HL-60/S4 treated with retinoic acid at 250 ng/mL for 4 days and 3 days (cell line): ENCODE measurements around the gene ZNF827.
"Not testable (repeated sequence)": the region's sequence is repeated elsewhere in the genome, so short reads cannot be mapped to it uniquely, and the experiment has no call there.

Experiments used
- in situ Hi-C: fragments of 300-500 bp; cut with MboI; formaldehyde crosslinking; loops from 2 replicates; pipeline ENCODE4 v1.7.0; 2022; ENCODE audit warnings: low sequenced_read_pairs

ZNF827 gene

DNA sequence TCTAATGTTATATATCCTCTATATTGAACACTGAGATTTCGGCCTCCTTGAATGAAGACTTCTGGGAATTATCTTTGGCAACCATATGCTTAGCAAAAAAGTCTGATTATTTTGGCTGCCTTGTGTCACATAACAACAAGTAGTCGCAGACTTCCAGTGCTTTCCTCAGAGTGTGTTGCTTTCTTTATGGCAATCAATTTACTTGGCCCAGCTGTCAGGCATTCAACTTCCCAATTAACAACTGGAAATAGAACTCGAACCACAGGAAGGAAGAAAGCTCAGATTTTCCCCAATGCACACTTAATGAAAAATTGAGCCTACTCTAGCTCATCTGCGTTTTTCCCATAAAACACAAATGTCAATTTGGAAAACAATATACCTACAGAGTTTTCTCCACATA is 71.6 kb downstream of the ZNF827 start:
- in situ Hi-C loops, result no loop called here

- in situ Hi-C loops, result no loop called here
Measured at GRCh38 chr4:145865274-145865941, 73.2 kb downstream of the ZNF827 start.

- in situ Hi-C loops, result no loop called here
Measured at GRCh38 chr4:145863191-145863590, 75.4 kb downstream of the ZNF827 start.

- in situ Hi-C loops, result no loop called here
Measured at GRCh38 chr4:145861336-145862318, 77.0 kb downstream of the ZNF827 start.

DNA sequence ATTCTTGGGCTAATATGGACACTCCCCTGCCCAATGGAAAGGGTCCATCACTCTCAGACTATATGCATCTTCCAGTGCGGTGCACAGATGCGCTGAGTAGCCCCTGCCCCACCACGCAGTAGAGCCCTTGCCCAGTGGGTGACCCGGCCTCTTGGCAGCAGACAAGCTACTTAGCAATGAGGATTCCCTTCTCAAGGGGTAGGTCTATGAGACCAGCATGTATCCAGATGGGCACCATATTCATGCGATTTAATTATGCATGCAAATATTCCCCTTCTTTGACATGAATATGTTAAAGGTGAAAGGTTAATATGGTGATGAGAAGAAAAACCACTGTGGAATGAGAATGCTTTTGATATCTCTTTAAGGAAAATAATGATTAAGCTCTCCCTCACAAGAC is 77.7 kb downstream of the ZNF827 start:
- in situ Hi-C loops, result no loop called here

- in situ Hi-C loops, result no loop called here
Measured at GRCh38 chr4:145860446-145860845, 78.2 kb downstream of the ZNF827 start.

DNA sequence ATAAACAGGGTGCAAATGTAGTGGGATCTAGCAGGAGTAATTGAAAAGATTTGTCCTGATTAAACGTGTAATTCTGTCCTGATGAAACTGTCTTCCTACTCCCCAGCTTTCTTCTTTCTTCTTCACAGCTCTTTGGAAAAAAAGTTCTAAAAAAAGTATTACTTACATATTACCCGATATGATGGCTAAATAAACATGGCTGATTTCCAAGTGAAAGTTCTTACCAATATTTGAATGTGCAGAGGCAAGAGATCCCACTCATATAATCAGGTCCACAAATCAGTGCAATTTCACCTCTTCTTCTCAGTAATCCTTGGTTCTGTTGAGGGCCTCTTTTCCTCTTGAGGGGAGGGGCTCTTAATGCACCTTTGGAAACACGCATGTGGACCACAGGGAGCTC is 78.7 kb downstream of the ZNF827 start:
- in situ Hi-C loops, result no loop called here

DNA sequence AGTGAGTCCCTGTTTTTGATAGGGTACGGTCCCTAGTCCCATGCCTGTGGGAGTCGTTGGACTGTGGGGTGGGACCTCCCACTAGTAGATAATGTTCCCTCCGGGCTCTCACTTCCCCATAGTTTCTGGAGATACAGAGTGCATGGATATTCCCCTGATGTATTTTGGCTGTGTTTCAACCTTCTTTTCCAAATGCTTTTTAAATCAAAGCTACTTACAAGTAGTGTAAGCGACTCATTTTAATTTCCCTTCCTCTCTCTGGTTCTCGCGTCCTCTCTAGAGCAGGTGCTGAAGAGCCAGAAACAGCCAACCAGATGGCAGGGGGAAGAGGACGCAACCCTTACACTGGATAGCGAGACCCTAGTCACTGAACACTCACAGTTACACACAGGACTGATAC is 79.2 kb downstream of the ZNF827 start:
- in situ Hi-C loops, result no loop called here

DNA sequence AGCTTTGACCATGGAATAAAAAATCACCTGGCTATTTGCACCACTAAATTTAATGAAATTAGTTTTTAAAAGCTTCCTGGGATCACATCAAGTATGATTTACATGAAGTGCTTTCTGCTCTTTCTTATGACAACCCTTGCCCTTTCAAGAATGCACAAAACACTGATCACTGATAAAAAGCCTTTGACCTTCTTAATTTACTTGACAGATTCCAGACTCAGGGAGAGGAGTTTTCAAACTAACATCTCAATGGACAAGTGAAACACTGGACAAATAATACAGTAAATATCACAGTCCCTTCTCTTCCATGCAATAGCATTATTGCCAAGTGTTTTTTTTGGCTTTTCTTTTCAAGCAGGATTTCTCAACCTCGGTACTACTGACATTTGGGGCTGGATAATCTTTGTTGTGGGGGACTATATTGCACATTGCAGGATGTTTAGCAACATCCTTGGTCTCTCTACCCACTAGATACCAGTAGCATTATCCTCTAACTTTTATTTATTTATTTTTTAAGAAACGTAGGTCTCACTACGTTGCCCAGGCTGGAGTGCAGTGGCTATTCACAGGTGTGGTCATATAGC is 86.3 kb downstream of the ZNF827 start:
- in situ Hi-C loops, result no loop called here

DNA sequence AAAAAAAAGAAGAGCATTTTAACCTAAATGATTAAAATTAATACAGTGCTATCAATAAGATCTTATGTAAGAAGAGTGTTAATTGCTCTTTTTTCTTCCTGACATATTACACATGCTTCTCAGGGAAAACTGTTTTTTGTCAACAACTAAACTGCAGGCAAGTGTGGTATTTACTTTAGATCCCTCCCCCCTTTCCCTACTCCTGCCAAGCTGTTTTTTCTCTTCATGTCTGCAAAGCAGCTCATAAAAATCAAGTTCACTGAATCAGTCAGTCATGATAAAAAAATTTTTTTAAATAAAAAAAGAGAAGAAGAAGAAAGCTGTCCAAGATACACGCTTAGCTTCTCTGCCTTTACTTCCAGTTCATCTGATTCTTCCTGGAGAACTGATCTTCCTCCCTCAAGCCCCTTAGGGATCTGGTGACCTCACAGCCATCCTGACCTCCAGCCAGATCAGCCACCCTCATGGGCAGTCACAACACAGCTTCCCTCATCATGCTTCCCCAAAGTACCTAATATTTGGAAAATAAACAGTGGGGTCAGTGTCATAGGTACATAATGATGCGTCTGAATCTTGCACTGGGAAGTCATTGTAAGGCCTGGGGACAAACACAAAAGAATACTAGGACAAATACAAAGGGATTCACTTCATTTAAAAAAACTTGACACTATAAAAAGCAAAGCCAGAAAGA is 87.0 kb downstream of the ZNF827 start:
- in situ Hi-C loops, result no loop called here

DNA sequence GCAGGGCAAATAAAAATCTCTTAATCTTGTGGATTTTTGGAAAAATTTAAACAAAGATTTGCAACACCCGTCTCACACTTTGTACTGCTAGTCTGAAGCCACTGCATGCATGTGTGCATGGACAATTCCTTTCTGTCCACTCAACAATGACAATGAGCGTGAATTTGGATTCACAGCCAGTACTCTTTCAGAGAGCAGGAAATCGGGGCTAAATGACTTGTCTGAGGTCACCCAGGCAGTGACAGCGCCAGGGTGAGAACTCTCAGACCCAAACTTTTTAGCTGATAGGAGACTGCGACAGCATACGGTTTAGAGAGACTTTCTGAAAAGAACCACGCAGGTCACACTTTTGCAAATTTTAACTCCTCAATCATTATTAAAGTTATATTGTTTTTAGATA is 90.9 kb downstream of the ZNF827 start:
- in situ Hi-C loops, result no loop called here

- in situ Hi-C loops, result no loop called here
Measured at GRCh38 chr4:145845118-145845517, 93.5 kb downstream of the ZNF827 start.

DNA sequence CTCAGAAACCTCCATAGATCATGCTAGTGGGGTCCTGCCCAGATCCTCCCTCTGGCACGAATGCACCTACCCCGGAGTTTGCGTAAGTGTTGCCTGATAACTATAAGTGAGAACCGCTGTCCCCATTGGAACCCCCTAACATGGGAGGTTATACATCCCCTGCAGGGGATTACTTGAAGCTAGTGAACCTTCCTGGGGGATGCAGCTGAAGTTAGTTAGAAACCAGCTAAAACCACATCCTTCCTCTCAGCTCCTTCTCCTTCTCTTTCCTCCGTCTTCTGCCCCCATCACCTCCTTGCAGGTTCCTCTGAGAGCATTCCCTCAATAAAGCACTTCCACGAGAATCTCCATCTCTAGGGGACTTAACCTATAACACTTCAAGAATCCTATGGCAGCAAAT is 95.0 kb downstream of the ZNF827 start:
- in situ Hi-C loops, result no loop called here

DNA sequence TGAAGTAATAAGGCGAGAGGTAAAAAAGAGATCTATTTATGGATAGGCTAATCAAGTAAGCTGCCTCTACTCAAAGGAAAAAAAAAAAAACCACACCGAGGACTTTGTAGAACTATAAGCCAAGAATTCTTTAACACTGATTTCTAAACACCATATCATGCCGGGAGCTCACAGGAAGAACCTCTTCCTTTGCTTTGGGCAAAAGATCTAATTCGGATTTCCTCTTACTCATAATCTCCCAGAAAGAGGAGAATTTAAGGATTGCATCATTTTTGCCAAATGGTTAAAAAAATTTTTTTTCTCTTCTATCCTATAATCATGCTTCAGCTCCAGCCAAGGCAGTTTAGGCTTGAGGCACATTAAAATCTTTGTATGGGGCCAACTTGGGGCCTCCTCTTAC is 95.5 kb downstream of the ZNF827 start:
- in situ Hi-C loops, result no loop called here

DNA sequence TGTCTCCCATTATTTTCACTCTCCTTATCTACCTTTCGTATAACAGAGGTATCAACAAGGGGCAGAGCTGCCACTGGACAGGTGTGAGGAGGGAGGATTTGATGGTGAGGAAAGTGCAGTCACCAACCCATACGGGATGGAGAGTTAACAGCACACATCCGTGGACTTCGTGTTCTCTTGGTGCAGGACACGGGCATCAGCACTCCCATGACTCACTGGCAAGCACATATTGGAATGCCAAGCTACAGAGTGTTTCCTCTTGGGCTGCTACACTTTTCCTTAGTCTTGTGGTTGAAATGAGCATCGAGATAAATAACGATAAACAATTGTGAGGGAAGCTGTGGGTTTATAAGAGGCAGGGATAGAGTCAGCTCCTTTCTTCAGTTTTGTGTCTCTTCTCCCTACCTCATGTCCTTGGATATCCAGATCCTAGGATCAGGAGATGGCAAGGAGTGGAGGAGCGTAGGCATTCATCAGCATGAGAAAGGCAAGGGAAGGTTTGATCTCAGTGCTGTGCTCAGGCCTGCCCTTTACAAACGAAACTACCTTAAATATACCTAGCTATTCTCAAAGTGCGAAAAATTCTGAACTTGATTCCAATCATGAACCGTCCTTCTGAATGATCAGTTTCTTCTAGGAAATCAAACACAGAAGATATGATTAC is 96.3 kb downstream of the ZNF827 start:
- in situ Hi-C loops, result no loop called here

GRCh38 chr4:145840801-145841200 is 97.8 kb downstream of the ZNF827 start:
- in situ Hi-C loops, result no loop called here

DNA sequence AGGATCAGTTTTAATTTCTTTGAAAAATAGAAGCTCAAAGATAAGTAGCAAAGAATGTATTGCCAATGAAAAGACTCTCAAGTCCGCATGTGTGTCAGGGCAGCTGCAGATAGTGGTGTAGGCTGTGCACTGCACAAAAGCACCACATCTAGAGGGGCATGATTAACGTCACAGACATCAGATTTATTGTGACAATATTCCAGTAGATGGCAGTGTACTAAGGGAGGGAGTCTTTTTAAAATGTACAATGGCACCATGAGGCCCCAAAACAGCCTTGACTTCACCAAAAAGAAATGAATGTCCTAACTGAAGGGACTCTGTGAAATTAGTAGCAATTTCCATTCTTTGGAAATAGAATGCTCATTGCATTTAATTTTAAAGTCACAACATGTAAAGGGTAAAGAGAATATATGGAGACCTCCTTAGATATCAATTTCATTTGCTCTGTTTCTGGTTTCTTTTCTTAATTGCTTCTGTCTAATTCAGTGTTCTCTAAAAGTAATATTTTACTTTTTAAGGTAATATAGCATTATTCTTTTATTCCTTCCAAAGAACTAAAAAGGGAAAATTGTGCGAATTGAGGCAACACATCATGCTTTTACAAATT is 98.4 kb downstream of the ZNF827 start:
- in situ Hi-C loops, result no loop called here

DNA sequence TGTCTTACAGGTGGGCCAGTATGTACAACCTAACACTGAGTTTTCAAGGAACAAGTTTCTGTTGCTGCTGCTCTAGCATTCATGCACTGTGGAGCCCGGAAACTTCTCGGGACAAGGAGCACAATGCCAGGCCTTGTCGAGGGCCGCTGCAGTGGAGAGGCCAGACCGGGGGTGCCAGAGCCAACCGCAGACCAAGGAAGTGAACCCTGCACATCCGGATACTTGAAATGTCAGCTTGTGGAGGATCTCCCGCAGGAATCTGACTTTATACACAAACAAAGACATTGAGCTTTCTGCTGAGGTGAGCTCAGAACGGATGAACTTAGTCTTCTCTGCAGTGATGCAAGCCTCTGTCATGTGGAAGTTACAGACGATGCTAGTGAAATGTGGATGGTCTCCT is 99.5 kb downstream of the ZNF827 start:
- in situ Hi-C loops, result no loop called here

- in situ Hi-C loops, result not testable (repeated sequence)
Measured at GRCh38 chr4:145832384-145832783, 106.2 kb downstream of the ZNF827 start.

- in situ Hi-C loops, result no loop called here
Measured at GRCh38 chr4:145830699-145831098, 107.9 kb downstream of the ZNF827 start.
